Spleen (tissue), 11 donors: ENCODE results near the gene JARID2. TPM values are rescaled to one million over a fixed set of nuclear protein-coding genes. Genes with fewer than 3 reads are reported as not detected.

ENCODE experiments used
- DNase-seq: peaks from one replicate; pipeline ENCODE4 v3.0.0-alpha.2; 2020
- H3K27ac ChIP-seq, 8 donors: fragments of 200-600 bp; sonication (generic) in 7 of 8; 1 replicate in 4 of 8; 2 replicates in 4 of 8; pipeline versions ENCODE4 v1.5.0 to v1.8.0; 2016 to 2021; ENCODE audit warnings: inconsistent platforms in 4 of 8, mild to moderate bottlenecking in 4 of 8, moderate library complexity in 1 of 8
- H3K27me3 ChIP-seq, 7 donors: fragments of 200-600 bp; sonication (generic) in 6 of 7; replicated peaks in 1 of 7; 1 replicate in 4 of 7; 2 replicates in 3 of 7; pipeline versions ENCODE4 v1.5.0 to v1.8.0; 2016 to 2021; ENCODE audit warnings: inconsistent platforms in 3 of 7, mild to moderate bottlenecking in 1 of 7
- H3K36me3 ChIP-seq, 6 donors: fragments of 200-600 bp; sonication (generic) in 5 of 6; 1 replicate in 4 of 6; 2 replicates in 2 of 6; pipeline versions ENCODE4 v1.5.0 to v1.8.0; 2016 to 2021; ENCODE audit warnings: inconsistent platforms in 2 of 6
- H3K4me1 ChIP-seq, 6 donors: fragments of 200-600 bp; sonication (generic) in 5 of 6; 1 replicate in 3 of 6; 2 replicates in 3 of 6; pipeline versions ENCODE4 v1.5.0 to v1.8.0; 2016 to 2021; ENCODE audit warnings: inconsistent platforms in 3 of 6
- H3K4me3 ChIP-seq, 8 donors: fragments of 200-600 bp; sonication (generic) in 7 of 8; 1 replicate in 4 of 8; 2 replicates in 4 of 8; pipeline versions ENCODE4 v1.5.0 to v1.8.0; 2016 to 2021; ENCODE audit warnings: inconsistent platforms in 4 of 8, mild to moderate bottlenecking in 4 of 8, moderate library complexity in 2 of 8
- H3K9me3 ChIP-seq, 8 donors: fragments of 200-600 bp; sonication (generic) in 7 of 8; 1 replicate in 4 of 8; 2 replicates in 4 of 8; pipeline versions ENCODE4 v1.5.0 to v1.8.0; 2016 to 2021; ENCODE audit warnings: inconsistent platforms in 4 of 8
- CTCF ChIP-seq, 11 experiments: fragments of 200-600 bp in 7 of 11; fragments of 450-650 bp in 4 of 11; sonication (generic) in 4 of 11; IDR thresholded peaks in 8 of 11; conservative IDR thresholded peaks in 3 of 11; 1 replicate in 7 of 11; 2 replicates in 4 of 11; pipeline versions ENCODE4 v1.4.0 to v1.8.0; 2016 to 2021; ENCODE audit warnings: antibody characterized with exemption in 11 of 11, inconsistent platforms in 4 of 11, mild to moderate bottlenecking in 1 of 11
- POLR2A ChIP-seq, 3 donors: fragments of 450-650 bp; IDR thresholded peaks; one replicate each; pipeline ENCODE4 v1.5.1; 2017; ENCODE audit warnings: antibody characterized with exemption in 3 of 3, mild to moderate bottlenecking in 1 of 3
- POLR2AphosphoS5 ChIP-seq, 3 donors: sonication (generic); formaldehyde crosslinking; IDR thresholded peaks; one replicate each; pipeline ENCODE4 v1.5.1; 2017; ENCODE audit warnings: antibody characterized with exemption in 3 of 3
- WGBS, 5 donors: extraction: QIAGEN DNeasy Blood & Tissue Kit in 3 of 5; methylation state at CpG; one replicate each; pipeline versions ENCODE4 v1.1.5 to v1.1.7; 2013 to 2018; 5-methylcytosine and 5-hydroxymethylcytosine counted together
- intact Hi-C: fragments of 100-400 bp; cut with DNase I; formaldehyde crosslinking; loops from one replicate; pipeline ENCODE4 v1.15.0; 2023; ENCODE audit warnings: low total_unique reads
- polyA plus RNA-seq, 3 donors: library from polyadenylated mRNA; stranded (reverse); fragments of 200-250 nt; gene quantifications; one replicate each; pipeline ENCODE4 v1.2.1, GENCODE V29; 2013
- total RNA-seq, 7 donors: library from RNA; depleted of rRNA in 3 of 7; stranded (reverse); fragments of >200 nt in 3 of 7; fragmentation: NEBNext Ultra II Directional in 4 of 7; extraction: Animal tissue kit (Norgen Biotek cat#: 25700) in 4 of 7; gene quantifications; one replicate each; pipeline versions ENCODE4 v1.1.0 to v1.2.1, GENCODE V29; 2016 to 2021
- donor health status: healthy with polysubstance abuse.
- donor health status: DM: no; HTN: no; CAD: no; lungs with moderate emphysema.
- donor health status: DM: no; HTN: no; CAD: no.
- donor health status: Bipolar disorder and iron deficiency.
- donor health status: healthy.
- donor health status: DM: no; HTN: no; CAD: no.
- donor health status: DM: yes; HTN: yes; CAD: no.

Gene JARID2
- total and polyA plus RNA-seq, 10 donors = 4.4 to 27.1 (median 20.6) TPM

DNA sequence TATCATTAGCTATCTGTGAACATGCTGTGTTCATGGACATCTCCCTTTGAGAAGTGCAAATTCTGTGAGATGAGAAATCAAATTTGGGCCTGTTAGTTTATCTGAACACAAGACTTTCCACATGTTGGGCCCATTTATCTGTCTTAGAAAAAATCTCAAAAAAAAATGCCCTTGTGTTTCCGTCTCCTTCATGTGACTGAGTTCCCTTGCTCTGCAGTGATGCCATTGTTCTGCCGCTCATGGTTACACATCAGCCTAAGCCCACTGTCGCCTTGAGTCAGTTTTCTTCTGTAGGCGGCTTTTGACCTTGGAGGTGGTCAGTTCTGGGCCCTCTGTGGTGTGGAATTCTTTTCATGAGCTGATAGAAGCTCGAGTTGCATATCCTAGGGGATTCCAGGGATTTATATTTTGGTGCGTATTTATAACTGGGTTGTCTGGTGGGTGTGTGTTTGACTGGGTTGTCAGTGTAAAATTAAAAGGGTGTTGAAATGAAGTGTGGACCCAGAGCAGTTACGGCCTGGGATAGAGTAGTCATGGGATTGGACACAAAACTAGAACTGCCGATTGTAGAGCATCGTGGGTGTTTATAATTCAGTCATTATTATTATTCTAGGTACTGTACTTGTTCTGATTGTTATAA is 156.7 kb downstream of the JARID2 start:
- Histone ChIP-seq H3K4me1 (peaks cover 41 to 97% (median 71%) of the 10 kb centered on the region in 6 donors), H3K27me3 (no peaks in the 10 kb centered on the region), H3K9me3 (no peaks in the 10 kb centered on the region), H3K36me3 (no peaks in the 10 kb centered on the region), H3K27ac (peak overlapping the region in 2 of 8 donors; percentile 46 to 65), H3K4me3 (no peak overlapping the region)
- DNase-seq = no peak
- 90 to 93% (median 91%) methylated on average over 9 of the region's 9 CpGs for WGBS, 5 donors
- intact Hi-C loops = no loop called here
- TF ChIP-seq CTCF (IDR thresholded peaks at IDR 0.05 in 8 of 11, conservative IDR thresholded peaks at IDR 0.05 in 3 of 11) (no peak), POLR2AphosphoS5 (IDR thresholded peaks at IDR 0.05) (no peak)

DNA sequence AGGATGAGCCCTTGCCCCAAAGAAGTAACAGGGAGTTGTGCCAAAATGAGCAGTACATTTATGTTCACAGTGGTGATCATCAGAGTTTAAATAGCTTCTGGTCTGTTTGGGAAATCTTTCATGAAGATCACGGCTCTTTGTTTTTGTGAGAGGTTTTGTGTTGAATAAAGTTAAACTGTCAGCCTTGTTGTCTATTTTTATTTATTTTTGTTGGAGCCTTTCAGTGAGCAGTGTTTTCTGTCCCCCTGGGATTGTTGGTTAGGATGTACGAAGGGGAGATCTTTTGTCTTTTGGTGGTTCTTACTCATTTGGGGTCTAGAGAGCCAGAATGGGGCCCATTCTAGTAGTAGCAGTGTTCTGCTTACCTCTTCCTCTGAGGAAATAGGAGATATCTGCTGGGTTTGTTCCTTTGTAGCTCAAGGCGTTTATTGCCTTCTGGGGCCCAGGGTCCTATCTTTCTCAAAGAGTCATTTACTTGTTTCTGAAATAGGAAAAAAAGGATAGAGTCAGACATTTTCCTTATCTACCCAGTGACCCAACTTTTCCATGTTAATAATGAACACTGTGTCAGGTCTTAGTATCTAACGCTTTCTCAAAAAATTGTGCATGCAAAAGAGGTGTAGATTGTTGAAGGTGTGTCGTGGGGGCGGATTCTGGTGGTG is 157.4 kb downstream of the JARID2 start:
- 57 to 87% (median 63%) methylated on average over 6 of the region's 6 CpGs for WGBS, 5 donors
- Histone ChIP-seq H3K4me3 (peak overlapping the region in 1 of 8 donors; percentile 27), H3K27me3 (no peaks in the 10 kb centered on the region), H3K27ac (peak overlapping the region in 2 of 8 donors; percentile 46 to 65), H3K9me3 (no peaks in the 10 kb centered on the region), H3K4me1 (peaks cover 41 to 92% (median 69%) of the 10 kb centered on the region in 6 donors), H3K36me3 (no peaks in the 10 kb centered on the region)
- no peak for TF ChIP-seq CTCF (IDR thresholded peaks at IDR 0.05 in 8 of 11, conservative IDR thresholded peaks at IDR 0.05 in 3 of 11)
- TF ChIP-seq POLR2A (IDR thresholded peaks at IDR 0.05) = no peak
- no peak for TF ChIP-seq POLR2AphosphoS5 (IDR thresholded peaks at IDR 0.05)
- intact Hi-C loops = no loop called here
- no peak for DNase-seq

DNA sequence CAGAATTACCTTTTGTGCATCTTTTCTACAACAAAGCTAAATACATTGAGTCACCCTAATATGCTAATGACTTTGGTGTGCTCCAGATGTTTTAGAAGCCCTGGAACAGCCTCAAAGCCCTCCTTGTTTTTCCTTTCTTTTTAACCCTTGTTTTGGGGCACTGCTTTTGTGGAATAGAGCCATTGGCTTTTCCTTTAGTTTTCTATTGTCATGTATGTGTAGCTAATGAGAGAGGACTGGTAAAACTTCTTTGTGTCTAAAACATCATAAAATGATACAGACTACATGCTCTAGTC is 158.8 kb downstream of the JARID2 start:
- Histone ChIP-seq H3K4me1 (peaks cover 31 to 92% (median 64%) of the 10 kb centered on the region in 6 donors), H3K27ac (no peak overlapping the region)

More for the DNA sequence above, 158.8 kb downstream of the JARID2 start:
- Histone ChIP-seq H3K27me3 (no peaks in the 10 kb centered on the region), H3K4me3 (no peak overlapping the region), H3K36me3 (no peaks in the 10 kb centered on the region), H3K9me3 (no peaks in the 10 kb centered on the region)
- intact Hi-C loops = no loop called here
- TF ChIP-seq POLR2AphosphoS5 (IDR thresholded peaks at IDR 0.05) = no peak
- no peak for TF ChIP-seq POLR2A (IDR thresholded peaks at IDR 0.05)
- no peak for TF ChIP-seq CTCF (IDR thresholded peaks at IDR 0.05 in 8 of 11, conservative IDR thresholded peaks at IDR 0.05 in 3 of 11)
- DNase-seq = no peak
